Measurements from ENCODE around the gene FKBP1C.

DNA sequence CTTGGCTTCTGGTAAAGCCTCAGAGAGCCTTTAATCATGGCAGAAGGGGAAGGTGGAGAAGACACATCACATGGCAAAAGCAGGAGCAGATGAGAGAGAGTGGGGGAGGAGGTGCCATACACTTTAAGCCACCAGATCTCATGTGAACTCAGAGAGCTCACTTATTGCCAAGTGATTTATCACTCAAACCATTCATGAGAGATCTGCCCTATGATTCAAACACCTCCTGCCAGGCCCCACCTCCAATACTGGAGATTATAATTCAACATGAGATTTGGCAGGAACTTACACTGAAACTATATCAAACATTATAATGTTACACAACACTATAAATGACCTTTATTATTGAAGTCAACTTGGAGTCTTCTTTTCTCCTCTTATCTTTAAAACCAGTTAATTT is 47.9 kb downstream of the FKBP1C start:
- TF ChIP-seq POLR2A (IDR thresholded peaks at IDR 0.05) (no peak), CTCF (IDR thresholded peaks at IDR 0.05) (no peak)
